Measurements from ENCODE around the gene OSM.

Gene OSM

DNA sequence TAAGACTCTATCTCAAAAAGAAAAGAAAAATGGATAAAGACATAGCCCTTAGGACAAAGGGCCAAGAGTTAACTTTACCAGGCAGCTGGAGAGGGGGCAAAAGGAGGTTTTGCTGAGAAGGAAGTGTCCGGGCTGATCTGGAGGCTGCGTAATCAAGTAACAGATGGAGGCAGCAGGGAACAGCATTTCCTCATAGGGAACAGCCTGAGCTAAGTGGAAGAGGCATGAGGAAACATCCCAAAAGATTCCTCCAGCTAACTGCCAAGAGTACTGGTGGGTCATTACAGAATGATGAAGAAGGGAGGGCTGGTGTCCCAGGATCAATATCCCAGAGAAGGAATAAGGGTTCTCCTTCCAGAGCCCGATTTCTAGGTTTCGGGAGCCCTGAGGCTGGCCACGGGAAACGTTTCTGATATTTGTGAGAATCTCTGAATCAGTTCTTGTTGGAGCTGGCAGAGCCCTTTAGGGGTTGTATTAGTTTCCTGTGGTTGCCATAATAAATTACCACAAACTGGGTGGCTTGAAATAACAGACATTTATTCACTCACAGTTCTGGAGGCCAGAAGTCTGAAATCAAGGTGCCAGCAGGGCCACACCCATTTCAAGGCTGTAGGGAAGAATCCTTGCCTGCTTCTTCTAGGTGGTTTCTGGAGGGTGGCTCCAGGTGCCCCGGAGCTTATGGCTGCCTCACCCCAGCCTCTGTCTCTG, 41.3 kb downstream of the OSM start:
- H3K4me3 ChIP-seq (ENCODE audit: low read length): no peak overlapping the region
- TF ChIP-seq, protein P1, sequence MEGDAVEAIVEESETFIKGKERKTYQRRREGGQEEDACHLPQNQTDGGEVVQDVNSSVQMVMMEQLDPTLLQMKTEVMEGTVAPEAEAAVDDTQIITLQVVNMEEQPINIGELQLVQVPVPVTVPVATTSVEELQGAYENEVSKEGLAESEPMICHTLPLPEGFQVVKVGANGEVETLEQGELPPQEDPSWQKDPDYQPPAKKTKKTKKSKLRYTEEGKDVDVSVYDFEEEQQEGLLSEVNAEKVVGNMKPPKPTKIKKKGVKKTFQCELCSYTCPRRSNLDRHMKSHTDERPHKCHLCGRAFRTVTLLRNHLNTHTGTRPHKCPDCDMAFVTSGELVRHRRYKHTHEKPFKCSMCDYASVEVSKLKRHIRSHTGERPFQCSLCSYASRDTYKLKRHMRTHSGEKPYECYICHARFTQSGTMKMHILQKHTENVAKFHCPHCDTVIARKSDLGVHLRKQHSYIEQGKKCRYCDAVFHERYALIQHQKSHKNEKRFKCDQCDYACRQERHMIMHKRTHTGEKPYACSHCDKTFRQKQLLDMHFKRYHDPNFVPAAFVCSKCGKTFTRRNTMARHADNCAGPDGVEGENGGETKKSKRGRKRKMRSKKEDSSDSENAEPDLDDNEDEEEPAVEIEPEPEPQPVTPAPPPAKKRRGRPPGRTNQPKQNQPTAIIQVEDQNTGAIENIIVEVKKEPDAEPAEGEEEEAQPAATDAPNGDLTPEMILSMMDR (IDR thresholded peaks at IDR 0.05; ENCODE audit: insufficient read depth, low read depth, low read length, missing control alignments): no peak
- DNase-seq (ENCODE audit: low read depth): no peak

GRCh38 chr22:30224161-30224857, 42.3 kb downstream of the OSM start:
- H3K4me3 ChIP-seq (ENCODE audit: low read length): no peak overlapping the region
- DNase-seq (ENCODE audit: low read depth): peak; percentile 52
- TF ChIP-seq, protein P1 (IDR thresholded peaks at IDR 0.05; ENCODE audit: insufficient read depth, low read depth, low read length, missing control alignments): no peak

DNA sequence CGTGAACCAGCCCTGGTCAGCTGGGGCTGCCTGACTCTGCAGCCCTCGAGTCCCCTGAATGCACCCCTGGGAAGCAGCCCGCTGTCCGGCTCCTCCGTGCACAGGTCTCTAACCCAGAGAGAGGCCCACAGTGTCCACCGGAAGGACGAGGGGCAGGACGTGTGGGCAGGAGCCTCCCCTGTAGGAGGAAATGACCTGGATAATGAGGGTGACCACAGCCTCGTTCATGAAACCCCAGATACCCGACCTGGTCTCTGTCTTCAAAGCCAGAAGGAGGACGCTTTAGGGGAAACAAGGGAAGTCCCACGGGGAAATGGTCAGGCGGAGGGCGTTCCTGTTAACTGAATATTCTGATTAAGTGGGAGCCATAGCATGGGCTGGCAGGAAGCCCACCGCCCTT, 43.3 kb downstream of the OSM start:
- no peak overlapping the region for H3K4me3 ChIP-seq (ENCODE audit: low read length)
- DNase-seq (ENCODE audit: low read depth): no peak
- TF ChIP-seq, protein P1 (IDR thresholded peaks at IDR 0.05; ENCODE audit: insufficient read depth, low read depth, low read length, missing control alignments): no peak

- TF ChIP-seq, protein P1 (IDR thresholded peaks at IDR 0.05; ENCODE audit: insufficient read depth, low read depth, low read length, missing control alignments): no peak
- DNase-seq (ENCODE audit: low read depth): no peak
- no peak overlapping the region for H3K4me3 ChIP-seq (ENCODE audit: low read length)
Observed at GRCh38 chr22:30222321-30222720, 44.3 kb downstream of the OSM start.

DNA sequence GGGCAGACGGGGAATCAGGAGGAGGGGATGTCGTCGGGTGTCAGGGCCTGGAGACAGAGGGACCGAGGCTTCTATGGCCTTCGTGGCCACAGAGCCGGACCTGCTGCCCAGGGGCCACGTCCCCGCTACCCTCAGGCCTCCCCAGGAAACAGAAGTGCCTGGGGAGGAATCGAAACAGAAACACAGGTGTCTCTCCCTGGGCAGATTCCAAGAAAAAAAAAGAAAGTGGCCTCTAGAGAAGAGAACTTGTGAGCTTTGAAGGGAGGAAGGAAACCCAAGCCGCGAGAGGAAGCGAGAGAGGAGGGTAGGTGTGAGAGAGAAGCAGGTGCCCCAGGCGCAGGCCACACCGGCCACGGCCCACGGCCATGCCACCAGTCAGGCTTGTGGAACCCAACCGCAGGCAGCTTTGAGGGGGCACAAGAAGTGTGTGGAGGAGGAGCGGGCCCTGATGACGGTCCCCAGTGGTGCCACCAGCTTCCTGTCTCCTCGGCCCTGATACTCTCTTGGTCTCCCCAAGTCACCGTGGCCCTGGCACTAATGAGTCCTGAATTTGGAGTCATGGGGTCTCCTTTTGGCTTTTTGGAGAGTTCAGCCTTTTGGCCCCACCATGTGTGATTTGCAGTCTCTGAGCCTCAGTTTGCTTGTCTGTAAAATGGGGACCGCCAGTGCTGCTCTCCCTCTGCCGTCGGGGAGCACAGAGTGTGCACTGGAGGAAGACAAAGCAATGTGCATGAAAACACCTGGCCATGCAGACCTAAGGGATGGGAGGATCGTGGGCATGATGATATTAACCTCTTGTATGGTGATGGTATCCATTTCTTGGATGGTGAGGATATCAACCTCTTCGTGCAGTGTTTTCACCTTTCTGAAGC, 45.3 kb downstream of the OSM start:
- TF ChIP-seq, protein P1 (IDR thresholded peaks at IDR 0.05; ENCODE audit: insufficient read depth, low read depth, low read length, missing control alignments): no peak
- no peak for DNase-seq (ENCODE audit: low read depth)
- no peak overlapping the region for H3K4me3 ChIP-seq (ENCODE audit: low read length)

DNA sequence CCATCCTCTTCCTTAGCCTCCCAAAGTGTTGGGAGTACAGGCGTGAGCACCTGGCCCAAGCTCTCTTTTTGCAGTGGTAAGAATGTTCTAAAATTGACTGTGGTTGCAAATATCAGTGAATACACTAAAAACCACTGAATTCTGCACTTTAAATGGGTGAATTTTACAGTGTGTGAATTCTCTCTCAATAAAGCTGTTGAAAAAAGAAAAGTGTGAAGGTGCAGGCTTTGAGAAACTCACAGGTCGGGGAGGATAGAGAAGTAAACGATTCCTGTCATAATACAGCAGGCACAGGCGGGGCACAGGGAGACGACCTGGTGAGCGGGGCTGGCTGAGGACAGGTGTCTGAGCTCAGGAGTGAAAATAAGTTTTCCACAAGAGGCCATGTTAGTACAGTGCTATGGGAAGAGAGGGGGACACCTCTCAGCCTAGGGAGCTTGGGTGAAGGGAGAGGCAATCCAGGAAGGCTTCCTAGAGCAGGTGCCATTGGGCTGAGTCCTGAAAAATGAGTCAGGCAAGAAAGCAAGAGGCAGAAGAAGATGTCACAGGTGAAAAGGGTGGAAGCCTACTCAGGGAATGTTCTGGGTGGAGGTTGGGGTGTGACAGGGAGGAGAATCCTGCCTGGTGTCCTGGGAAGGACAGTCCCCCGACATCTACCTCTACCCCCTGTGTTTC, 46.2 kb downstream of the OSM start:
- TF ChIP-seq, protein P1 (IDR thresholded peaks at IDR 0.05; ENCODE audit: insufficient read depth, low read depth, low read length, missing control alignments): no peak
- H3K4me3 ChIP-seq (ENCODE audit: low read length): no peak overlapping the region

More for the DNA sequence above, 46.2 kb downstream of the OSM start:
- DNase-seq (ENCODE audit: low read depth): no peak

All from epithelial cell of esophagus (primary cell).